ENCODE measurements around the gene CCNC.
A peak's percentile ranks its signal among the peaks of the same experiment; 100 is the strongest.

Gene CCNC

DNA sequence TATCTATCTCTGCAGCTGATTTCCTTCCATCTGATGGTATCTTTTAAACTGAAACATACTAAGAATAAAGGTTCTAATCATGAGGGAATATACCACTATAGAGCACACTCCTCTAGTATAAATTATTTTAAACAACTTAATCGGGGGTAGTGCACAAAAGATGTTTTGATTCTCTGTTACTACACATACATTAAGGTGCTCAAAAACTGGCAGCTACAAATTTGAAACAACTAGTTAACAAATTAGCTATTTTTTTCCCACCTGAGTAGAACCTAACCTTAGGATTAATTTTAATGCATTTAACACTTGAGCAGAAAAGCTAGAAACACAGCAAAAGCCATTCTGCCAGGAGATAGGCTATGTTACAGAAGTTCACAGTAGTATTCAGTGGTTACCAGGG, 23.0 kb downstream of the CCNC start:
- Histone ChIP-seq H3K27ac (ENCODE audit: insufficient read depth, low read length, poor library complexity, severe bottlenecking) (no peak overlapping the region), H3K9me3 (ENCODE audit: control insufficient read depth, low read length) (no peaks in the 10 kb centered on the region), H3K36me3 (ENCODE audit: control insufficient read depth, insufficient read depth, low read length) (peaks cover 18% of the 10 kb centered on the region), H3K27me3 (replicated peaks; ENCODE audit: control insufficient read depth, insufficient read depth, low read length, poor library complexity, severe bottlenecking) (no peaks in the 10 kb centered on the region), H3K4me3 (ENCODE audit: insufficient read depth, low read depth, low read length, poor library complexity, severe bottlenecking) (no peak overlapping the region), H3K4me1 (ENCODE audit: control insufficient read depth, insufficient read depth, low read length, poor library complexity, severe bottlenecking) (no peaks in the 10 kb centered on the region)
- no peak for DNase-seq

DNA sequence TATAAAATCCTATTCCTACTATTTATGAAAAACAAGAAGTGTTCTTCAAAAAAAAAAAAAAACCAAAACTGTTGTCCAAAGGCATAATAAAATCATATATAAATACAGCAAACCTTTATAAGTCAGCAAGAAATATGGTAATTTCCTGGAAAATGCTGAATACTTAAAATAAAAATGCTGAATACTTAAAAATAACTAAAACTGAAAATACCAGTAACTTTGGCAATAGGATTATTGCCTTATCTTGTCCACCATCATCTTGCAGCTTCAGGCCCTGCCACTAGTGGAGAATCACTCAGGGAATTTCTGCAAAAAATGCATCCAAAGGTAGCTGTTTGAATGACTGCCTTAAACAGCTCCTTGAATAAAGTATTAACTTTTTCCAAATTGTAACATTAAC, 24.5 kb downstream of the CCNC start:
- DNase-seq, result no peak
- Histone ChIP-seq H3K36me3 (ENCODE audit: control insufficient read depth, insufficient read depth, low read length) (peaks cover 15% of the 10 kb centered on the region), H3K9me3 (ENCODE audit: control insufficient read depth, low read length) (no peaks in the 10 kb centered on the region), H3K4me1 (ENCODE audit: control insufficient read depth, insufficient read depth, low read length, poor library complexity, severe bottlenecking) (no peaks in the 10 kb centered on the region), H3K4me3 (ENCODE audit: insufficient read depth, low read depth, low read length, poor library complexity, severe bottlenecking) (no peak overlapping the region), H3K27me3 (replicated peaks; ENCODE audit: control insufficient read depth, insufficient read depth, low read length, poor library complexity, severe bottlenecking) (no peaks in the 10 kb centered on the region), H3K27ac (ENCODE audit: insufficient read depth, low read length, poor library complexity, severe bottlenecking) (no peak overlapping the region)

DNA sequence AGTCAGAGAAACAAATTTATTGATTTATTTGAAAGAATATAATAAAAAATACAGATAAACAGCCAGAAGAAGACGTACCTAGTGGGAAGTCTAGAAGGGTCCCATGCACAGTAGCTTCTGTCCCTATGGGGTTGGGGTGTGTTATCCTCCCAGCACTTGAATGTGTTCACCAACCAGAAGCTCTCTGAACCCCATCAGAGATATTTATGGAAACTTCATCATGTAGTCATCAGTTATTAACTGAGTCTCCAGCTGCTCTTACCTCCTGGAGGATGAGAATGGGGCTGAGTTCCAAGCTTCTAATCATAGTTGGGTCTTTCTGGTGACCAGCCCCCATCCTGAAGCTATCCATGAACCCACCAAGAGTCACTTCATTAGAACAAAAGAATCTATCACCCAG, 37.8 kb downstream of the CCNC start:
- no peaks in the 10 kb centered on the region for H3K27me3 ChIP-seq (replicated peaks; ENCODE audit: control insufficient read depth, insufficient read depth, low read length, poor library complexity, severe bottlenecking)
- no peak overlapping the region for H3K4me3 ChIP-seq (ENCODE audit: insufficient read depth, low read depth, low read length, poor library complexity, severe bottlenecking)
- H3K36me3 ChIP-seq (ENCODE audit: control insufficient read depth, insufficient read depth, low read length), result no peaks in the 10 kb centered on the region
- DNase-seq, result no peak
- H3K9me3 ChIP-seq (ENCODE audit: control insufficient read depth, low read length), result no peaks in the 10 kb centered on the region
- no peaks in the 10 kb centered on the region for H3K4me1 ChIP-seq (ENCODE audit: control insufficient read depth, insufficient read depth, low read length, poor library complexity, severe bottlenecking)
- H3K27ac ChIP-seq (ENCODE audit: insufficient read depth, low read length, poor library complexity, severe bottlenecking), result no peak overlapping the region

DNA sequence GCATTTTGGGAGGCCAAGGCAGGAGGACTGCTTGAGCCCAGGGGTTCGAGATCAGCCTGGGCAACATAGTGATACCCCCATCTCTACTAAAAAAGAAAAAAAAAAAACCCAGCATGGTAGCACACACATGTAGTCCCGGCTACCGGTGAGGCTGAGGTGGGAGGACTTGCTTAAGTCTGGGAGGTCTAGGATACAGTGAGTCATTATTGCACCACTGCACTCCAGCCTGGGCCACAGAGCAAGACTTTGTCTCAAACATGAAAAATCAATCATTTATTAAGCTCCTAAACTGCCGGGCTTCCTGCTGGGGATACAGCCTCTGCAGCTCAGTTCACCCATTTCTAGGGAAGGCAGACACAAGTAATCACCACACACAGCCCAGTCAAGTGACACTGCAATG, 45.9 kb downstream of the CCNC start:
- Histone ChIP-seq H3K36me3 (ENCODE audit: control insufficient read depth, insufficient read depth, low read length) (no peaks in the 10 kb centered on the region), H3K4me3 (ENCODE audit: insufficient read depth, low read depth, low read length, poor library complexity, severe bottlenecking) (no peak overlapping the region), H3K4me1 (ENCODE audit: control insufficient read depth, insufficient read depth, low read length, poor library complexity, severe bottlenecking) (peaks cover 4% of the 10 kb centered on the region), H3K9me3 (ENCODE audit: control insufficient read depth, low read length) (no peaks in the 10 kb centered on the region), H3K27ac (ENCODE audit: insufficient read depth, low read length, poor library complexity, severe bottlenecking) (no peak overlapping the region), H3K27me3 (replicated peaks; ENCODE audit: control insufficient read depth, insufficient read depth, low read length, poor library complexity, severe bottlenecking) (no peaks in the 10 kb centered on the region)
- no peak for DNase-seq

DNA sequence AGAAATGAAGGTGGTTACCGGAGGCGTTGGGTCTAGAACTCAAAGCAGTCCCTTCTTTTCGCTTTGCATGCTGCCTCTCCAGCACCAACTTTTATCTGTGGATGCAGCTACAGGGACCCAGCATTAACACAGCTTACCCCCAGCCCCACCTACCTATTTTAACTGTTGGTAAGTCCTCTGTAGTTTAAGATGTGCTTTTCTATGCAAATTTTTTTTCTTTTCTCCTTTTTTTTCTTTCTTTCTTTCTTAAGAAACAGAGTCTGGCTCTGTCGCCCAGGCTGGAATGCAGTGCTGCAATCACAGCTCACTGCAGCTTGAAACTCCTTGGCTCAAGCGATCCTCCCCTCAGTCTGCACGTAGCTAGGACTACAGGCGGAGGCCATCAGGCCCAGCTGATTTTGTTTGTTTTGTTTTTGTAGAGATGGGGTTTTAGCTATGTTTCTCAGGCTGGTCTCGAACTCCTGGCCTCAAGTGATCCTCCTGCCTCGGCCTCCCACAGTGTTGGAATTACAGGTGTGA, 46.8 kb downstream of the CCNC start:
- Histone ChIP-seq H3K9me3 (ENCODE audit: control insufficient read depth, low read length) (no peaks in the 10 kb centered on the region), H3K4me3 (ENCODE audit: insufficient read depth, low read depth, low read length, poor library complexity, severe bottlenecking) (peak overlapping the region; percentile 76), H3K36me3 (ENCODE audit: control insufficient read depth, insufficient read depth, low read length) (no peaks in the 10 kb centered on the region), H3K27ac (ENCODE audit: insufficient read depth, low read length, poor library complexity, severe bottlenecking) (peak overlapping the region; percentile 52), H3K4me1 (ENCODE audit: control insufficient read depth, insufficient read depth, low read length, poor library complexity, severe bottlenecking) (peaks cover 4% of the 10 kb centered on the region), H3K27me3 (replicated peaks; ENCODE audit: control insufficient read depth, insufficient read depth, low read length, poor library complexity, severe bottlenecking) (no peaks in the 10 kb centered on the region)
- DNase-seq, result no peak

DNA sequence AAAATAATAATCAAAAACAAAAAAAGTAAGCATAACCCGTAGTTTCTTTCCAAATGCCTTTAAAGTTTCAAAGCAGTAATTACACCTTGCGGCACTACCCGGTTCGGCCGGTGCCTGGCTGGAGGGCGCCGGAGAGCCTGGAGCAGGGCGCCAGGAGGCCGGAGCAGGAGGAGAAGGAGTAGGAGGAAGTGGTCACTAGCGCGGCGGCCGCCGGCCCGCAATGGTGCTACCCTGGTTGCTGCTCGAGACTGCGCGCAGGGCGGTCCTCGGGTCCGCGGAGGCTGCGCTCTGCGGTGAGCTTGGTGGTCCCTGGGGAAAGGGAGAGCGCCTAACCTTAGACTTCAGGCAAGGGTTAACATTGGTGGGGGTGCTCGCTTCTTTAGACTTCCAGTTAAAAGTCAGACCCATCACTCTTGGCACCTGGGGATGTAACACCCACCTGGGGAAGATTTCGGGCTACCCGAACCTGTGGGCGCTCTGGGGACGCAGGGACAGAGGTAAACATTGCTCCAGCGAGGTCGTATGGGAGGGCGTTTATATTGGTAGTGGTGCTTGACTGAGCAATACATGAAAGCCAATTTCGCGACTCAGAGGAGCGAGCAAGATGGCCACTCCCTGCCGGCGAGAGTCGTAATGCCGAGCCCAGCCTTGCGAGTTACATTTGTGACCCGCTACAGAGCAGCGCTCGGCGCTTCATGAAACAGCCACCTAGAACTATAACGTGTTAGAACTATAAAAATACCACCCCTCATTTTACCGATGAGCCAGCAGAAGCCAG, 47.4 kb downstream of the CCNC start:
- Histone ChIP-seq H3K4me1 (ENCODE audit: control insufficient read depth, insufficient read depth, low read length, poor library complexity, severe bottlenecking) (peaks cover 4% of the 10 kb centered on the region), H3K27me3 (replicated peaks; ENCODE audit: control insufficient read depth, insufficient read depth, low read length, poor library complexity, severe bottlenecking) (no peaks in the 10 kb centered on the region), H3K27ac (ENCODE audit: insufficient read depth, low read length, poor library complexity, severe bottlenecking) (peak overlapping the region; percentile 52), H3K36me3 (ENCODE audit: control insufficient read depth, insufficient read depth, low read length) (no peaks in the 10 kb centered on the region), H3K9me3 (ENCODE audit: control insufficient read depth, low read length) (no peaks in the 10 kb centered on the region), H3K4me3 (ENCODE audit: insufficient read depth, low read depth, low read length, poor library complexity, severe bottlenecking) (peak overlapping the region; percentile 76)
- DNase-seq, result peak; percentile 39 to 66 (median 55)

DNA sequence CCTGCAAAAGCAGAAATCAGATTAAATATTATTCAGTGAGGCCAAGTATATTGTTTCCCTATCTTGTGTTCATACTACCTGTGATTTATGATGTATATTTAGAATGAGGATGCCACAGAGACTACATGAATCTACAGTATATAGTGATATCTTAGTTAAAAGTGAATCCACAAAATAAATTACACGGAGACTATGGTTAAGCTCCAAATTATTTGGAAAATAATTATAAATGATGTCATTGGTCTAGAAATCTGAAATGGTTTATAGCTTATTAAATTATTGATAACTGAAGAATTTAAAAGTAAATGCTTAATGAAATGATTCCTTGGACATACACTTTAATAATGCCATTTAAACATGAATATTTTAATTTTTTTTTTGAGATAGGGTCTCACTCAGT, 49.0 kb downstream of the CCNC start:
- Histone ChIP-seq H3K27ac (ENCODE audit: insufficient read depth, low read length, poor library complexity, severe bottlenecking) (no peak overlapping the region), H3K9me3 (ENCODE audit: control insufficient read depth, low read length) (no peaks in the 10 kb centered on the region), H3K4me3 (ENCODE audit: insufficient read depth, low read depth, low read length, poor library complexity, severe bottlenecking) (no peak overlapping the region), H3K27me3 (replicated peaks; ENCODE audit: control insufficient read depth, insufficient read depth, low read length, poor library complexity, severe bottlenecking) (no peaks in the 10 kb centered on the region), H3K36me3 (ENCODE audit: control insufficient read depth, insufficient read depth, low read length) (no peaks in the 10 kb centered on the region), H3K4me1 (ENCODE audit: control insufficient read depth, insufficient read depth, low read length, poor library complexity, severe bottlenecking) (peaks cover 8% of the 10 kb centered on the region)
- DNase-seq, result no peak

DNA sequence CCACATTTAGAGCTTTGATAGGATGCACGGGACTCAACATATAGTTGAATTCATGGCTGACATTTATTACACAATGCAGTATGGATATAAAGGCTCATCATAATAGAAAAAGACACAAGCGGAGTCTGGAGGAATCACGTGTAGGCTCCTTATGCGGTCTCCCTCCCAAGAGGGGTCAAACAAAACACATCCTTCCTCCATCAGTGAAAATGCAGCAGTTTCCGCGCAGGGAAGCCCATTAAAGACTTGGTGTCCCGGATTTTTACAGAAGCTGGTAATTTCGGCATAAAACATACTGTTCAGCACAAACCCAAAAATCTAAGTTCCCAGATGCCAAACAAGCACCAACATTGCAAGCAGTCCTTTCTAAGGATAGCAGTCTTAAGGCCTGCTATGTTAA, 54.4 kb downstream of the CCNC start:
- Histone ChIP-seq H3K27me3 (replicated peaks; ENCODE audit: control insufficient read depth, insufficient read depth, low read length, poor library complexity, severe bottlenecking) (no peaks in the 10 kb centered on the region), H3K36me3 (ENCODE audit: control insufficient read depth, insufficient read depth, low read length) (no peaks in the 10 kb centered on the region), H3K4me1 (ENCODE audit: control insufficient read depth, insufficient read depth, low read length, poor library complexity, severe bottlenecking) (peaks cover 7% of the 10 kb centered on the region), H3K9me3 (ENCODE audit: control insufficient read depth, low read length) (no peaks in the 10 kb centered on the region), H3K27ac (ENCODE audit: insufficient read depth, low read length, poor library complexity, severe bottlenecking) (no peak overlapping the region), H3K4me3 (ENCODE audit: insufficient read depth, low read depth, low read length, poor library complexity, severe bottlenecking) (peak overlapping the region; percentile 73)
- no peak for DNase-seq

DNA sequence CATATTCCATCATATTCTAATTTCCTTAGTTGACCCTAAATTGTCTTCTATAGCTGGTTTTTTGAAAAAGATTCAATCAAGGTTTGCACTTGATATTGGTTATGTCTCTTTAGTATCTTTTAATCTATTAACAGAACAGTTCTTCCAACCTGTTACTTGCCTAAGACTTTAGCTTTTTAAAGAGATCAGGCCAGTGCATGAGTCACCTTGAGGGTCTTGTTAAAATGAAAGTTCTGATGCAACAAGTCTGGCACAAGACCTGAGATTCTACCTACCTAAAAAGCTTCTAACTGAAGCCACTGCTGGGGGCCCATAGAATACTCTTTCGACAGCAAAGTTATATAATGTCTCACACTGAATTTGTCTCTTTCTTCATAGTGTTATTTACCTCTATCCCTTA, 56.4 kb downstream of the CCNC start:
- Histone ChIP-seq H3K4me1 (ENCODE audit: control insufficient read depth, insufficient read depth, low read length, poor library complexity, severe bottlenecking) (peaks cover 7% of the 10 kb centered on the region), H3K36me3 (ENCODE audit: control insufficient read depth, insufficient read depth, low read length) (no peaks in the 10 kb centered on the region), H3K27ac (ENCODE audit: insufficient read depth, low read length, poor library complexity, severe bottlenecking) (no peak overlapping the region), H3K9me3 (ENCODE audit: control insufficient read depth, low read length) (no peaks in the 10 kb centered on the region), H3K27me3 (replicated peaks; ENCODE audit: control insufficient read depth, insufficient read depth, low read length, poor library complexity, severe bottlenecking) (no peaks in the 10 kb centered on the region), H3K4me3 (ENCODE audit: insufficient read depth, low read depth, low read length, poor library complexity, severe bottlenecking) (no peak overlapping the region)
- DNase-seq, result no peak

DNA sequence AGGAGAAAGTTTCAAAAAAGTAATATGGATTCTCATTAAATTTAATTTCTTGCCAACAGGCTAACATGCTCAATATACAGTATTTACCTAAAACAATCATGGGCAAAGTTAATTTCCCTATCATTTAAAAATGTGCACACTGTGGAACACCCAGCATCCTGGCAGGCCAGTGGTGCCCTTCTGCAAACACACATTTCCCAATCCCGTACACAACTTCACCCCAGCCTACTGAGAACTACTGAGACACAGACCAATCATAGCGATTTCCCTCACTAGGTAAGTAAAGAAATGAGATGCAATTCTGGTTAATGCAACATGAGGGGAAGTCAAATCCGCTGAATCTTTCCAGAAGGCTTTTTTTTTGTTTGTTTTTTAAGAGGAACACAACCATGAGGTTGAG, 60.8 kb downstream of the CCNC start:
- H3K27me3 ChIP-seq (replicated peaks; ENCODE audit: control insufficient read depth, insufficient read depth, low read length, poor library complexity, severe bottlenecking), result no peaks in the 10 kb centered on the region

More for the DNA sequence above, 60.8 kb downstream of the CCNC start:
- Histone ChIP-seq H3K4me1 (ENCODE audit: control insufficient read depth, insufficient read depth, low read length, poor library complexity, severe bottlenecking) (no peaks in the 10 kb centered on the region), H3K27ac (ENCODE audit: insufficient read depth, low read length, poor library complexity, severe bottlenecking) (no peak overlapping the region), H3K36me3 (ENCODE audit: control insufficient read depth, insufficient read depth, low read length) (no peaks in the 10 kb centered on the region), H3K9me3 (ENCODE audit: control insufficient read depth, low read length) (no peaks in the 10 kb centered on the region), H3K4me3 (ENCODE audit: insufficient read depth, low read depth, low read length, poor library complexity, severe bottlenecking) (no peak overlapping the region)
- DNase-seq, result no peak

All from effector memory CD4-positive, alpha-beta T cell (primary cell).